HFF-Myc (cell line): ENCODE measurements around the gene TADA2A.
"Not testable (repeated sequence)": the region's sequence is repeated elsewhere in the genome, so short reads cannot be mapped to it uniquely, and the experiment has no call there.

ENCODE experiments used
- DNase-seq: peaks from one replicate; pipeline ENCODE4 v3.0.0-alpha.2; 2011; ENCODE audit warnings: low read depth; ENCODE audit errors: extremely low read depth
- H3K4me3 ChIP-seq: replicated peaks from 2 replicates; pipeline ENCODE4 v1.5.1; 2011; ENCODE audit warnings: low read depth, mild to moderate bottlenecking, control low read depth, low read length
- CTCF ChIP-seq: IDR thresholded peaks from 2 replicates; pipeline ENCODE4 v1.5.1; 2012; ENCODE audit warnings: mild to moderate bottlenecking, low read depth, low read length, control low read depth; ENCODE audit errors: missing control alignments

TADA2A gene

GRCh38 chr17:37502009-37502936, 95.6 kb downstream of the TADA2A start:
- no peak for DNase-seq
- TF ChIP-seq CTCF = no peak
- H3K4me3 ChIP-seq = no peak overlapping the region

GRCh38 chr17:37503148-37503547, 96.5 kb downstream of the TADA2A start:
- DNase-seq = no peak
- no peak for TF ChIP-seq CTCF
- H3K4me3 ChIP-seq = no peak overlapping the region

GRCh38 chr17:37505333-37505732, 98.6 kb downstream of the TADA2A start:
- DNase-seq = no peak
- TF ChIP-seq CTCF = no peak
- no peak overlapping the region for H3K4me3 ChIP-seq

GRCh38 chr17:37506678-37507077, 100.0 kb downstream of the TADA2A start:
- peak; percentile 63 for TF ChIP-seq CTCF
- H3K4me3 ChIP-seq = no peak overlapping the region
- DNase-seq = no peak

GRCh38 chr17:37507111-37507510, 100.4 kb downstream of the TADA2A start:
- no peak for DNase-seq
- no peak for TF ChIP-seq CTCF
- no peak overlapping the region for H3K4me3 ChIP-seq

- TF ChIP-seq CTCF = no peak
- DNase-seq = no peak
- no peak overlapping the region for H3K4me3 ChIP-seq
Observed at GRCh38 chr17:37510056-37510455, 103.4 kb downstream of the TADA2A start.

- DNase-seq, H3K4me3 ChIP-seq: not testable (repeated sequence)
Observed at GRCh38 chr17:37511642-37512041, 105.0 kb downstream of the TADA2A start.
